ENCODE data around the gene MBNL1. TPM values are rescaled to one million over a fixed set of nuclear protein-coding genes. Genes with fewer than 3 reads are reported as not detected.

Gene MBNL1
- total and polyA plus RNA-seq, 2 of the 4 experiments (the other 2 are of a cell fraction) = 127 to 664 TPM

DNA sequence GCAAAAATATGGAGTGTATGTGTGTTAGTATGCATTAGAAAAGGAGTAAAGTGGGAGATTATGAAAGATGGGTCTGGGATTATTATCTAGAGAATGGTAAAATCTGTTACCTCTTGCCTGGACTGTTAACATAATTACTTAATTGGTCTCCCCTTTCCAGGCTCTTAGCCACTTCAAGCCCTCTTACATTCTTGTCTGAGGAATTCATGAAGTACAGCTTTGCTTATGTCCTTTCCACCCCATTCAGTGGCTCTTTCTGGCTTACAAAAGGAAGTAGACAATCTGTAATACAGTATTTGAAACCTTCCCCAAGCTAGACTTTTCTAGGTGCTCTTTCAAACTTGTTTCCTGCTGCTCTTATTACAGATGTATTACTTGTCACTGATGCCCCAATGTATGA lies 129.8 kb downstream of the MBNL1 start:
- Histone ChIP-seq H2BK20ac (ENCODE audit: low read depth, low read length) (no peak overlapping the region), H3K4me3 (ENCODE audit: insufficient read depth, low read depth, low read length) (no peak overlapping the region), H3K36me3 (ENCODE audit: control insufficient read depth, insufficient read depth, low read length) (peaks cover 5% of the 10 kb centered on the region), H3K9ac (ENCODE audit: low read depth, low read length) (no peak overlapping the region), H4K8ac (ENCODE audit: low read depth in 2 of 2, low read length in 2 of 2) (no peak overlapping the region), H3K18ac (ENCODE audit: low read depth, low read length) (no peak overlapping the region), H3K9me3 (ENCODE audit: control insufficient read depth, insufficient read depth, low read length) (no peaks in the 10 kb centered on the region), H2BK5ac (ENCODE audit: low read depth, low read length, poor library complexity, severe bottlenecking) (peak overlapping the region; percentile 49), H2AK9ac (replicated peaks; ENCODE audit: low read depth, low read length, poor library complexity) (no peak overlapping the region), H3K79me1 (ENCODE audit: low read depth in 1 of 2, low read length in 2 of 2) (peaks cover 10 to 64% of the 10 kb centered on the region in 2 experiments), H3K4ac (ENCODE audit: low read depth, low read length) (no peak overlapping the region), H2BK120ac (ENCODE audit: low read depth, low read length) (no peak overlapping the region), H3K14ac (replicated peaks; ENCODE audit: low read depth, low read length) (peak overlapping the region; percentile 43; the same call in 1 of the 2 replicates), H4K91ac (ENCODE audit: insufficient read depth, low read depth, low read length) (no peak overlapping the region), H4K20me1 (ENCODE audit: insufficient read depth, low read length) (peaks cover 58% of the 10 kb centered on the region), H2AFZ (replicated peaks; ENCODE audit: low read length, poor library complexity) (no peak overlapping the region), H3K4me1 (ENCODE audit: control insufficient read depth, insufficient read depth, low read length) (peaks cover 14% of the 10 kb centered on the region), H2AK5ac (ENCODE audit: low read depth, low read length) (no peak overlapping the region), H3K56ac (ENCODE audit: extremely low read depth, insufficient read depth, low read length) (no peak overlapping the region), H3K4me2 (ENCODE audit: low read depth, low read length) (no peak overlapping the region), H3K9me1 (ENCODE audit: insufficient read depth, low read length) (peaks cover 19% of the 10 kb centered on the region), H4K5ac (ENCODE audit: low read depth, low read length) (no peak overlapping the region), H3K27me3 (ENCODE audit: control insufficient read depth, insufficient read depth, low read length) (no peaks in the 10 kb centered on the region), H2BK15ac (ENCODE audit: low read depth, low read length) (no peak overlapping the region), H3K23ac (ENCODE audit: low read depth, low read length) (peak overlapping the region; percentile 41; the same call in 1 of the 2 replicates), H3K27ac (ENCODE audit: insufficient read depth, low read length) (no peak overlapping the region)
- in situ Hi-C loops (cut with MboI; ENCODE audit: low sequenced_read_pairs) = no loop called here
- no TSS peak for BruUV-seq (replicated peaks)
- DNase-seq (no peak), ATAC-seq (ENCODE audit: low read depth) (no peak)
- dilution Hi-C loops (cut with HindIII; ENCODE audit: low sequenced_read_pairs, unreplicated experiment) = no loop called here
- intact Hi-C loops (cut with micrococcal nuclease) = no loop called here
- TF ChIP-seq CEBPB (IDR thresholded peaks at IDR 0.05; ENCODE audit: low read depth, low read length) = no peak
- TF ChIP-seq MAFK (IDR thresholded peaks at IDR 0.05; ENCODE audit: low read depth, low read length) = no peak
- TF ChIP-seq USF2 (IDR thresholded peaks at IDR 0.05; ENCODE audit: low read depth, low read length) = no peak
- TF ChIP-seq RFX5 (IDR thresholded peaks at IDR 0.05; ENCODE audit: low read depth, low read length) = no peak
- TF ChIP-seq, protein P1, sequence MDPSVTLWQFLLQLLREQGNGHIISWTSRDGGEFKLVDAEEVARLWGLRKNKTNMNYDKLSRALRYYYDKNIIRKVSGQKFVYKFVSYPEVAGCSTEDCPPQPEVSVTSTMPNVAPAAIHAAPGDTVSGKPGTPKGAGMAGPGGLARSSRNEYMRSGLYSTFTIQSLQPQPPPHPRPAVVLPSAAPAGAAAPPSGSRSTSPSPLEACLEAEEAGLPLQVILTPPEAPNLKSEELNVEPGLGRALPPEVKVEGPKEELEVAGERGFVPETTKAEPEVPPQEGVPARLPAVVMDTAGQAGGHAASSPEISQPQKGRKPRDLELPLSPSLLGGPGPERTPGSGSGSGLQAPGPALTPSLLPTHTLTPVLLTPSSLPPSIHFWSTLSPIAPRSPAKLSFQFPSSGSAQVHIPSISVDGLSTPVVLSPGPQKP (IDR thresholded peaks at IDR 0.05; ENCODE audit: borderline replicate concordance, low read depth, low read length) = no peak
- no peak for TF ChIP-seq CTCF (conservative IDR thresholded peaks at IDR 0.05; ENCODE audit: low read depth, low read length)
- no peak for TF ChIP-seq FOS (IDR thresholded peaks at IDR 0.05; ENCODE audit: low read depth, low read length)
- TF ChIP-seq POLR2A (IDR thresholded peaks at IDR 0.05; ENCODE audit: low read depth, low read length) = no peak
- no peak for TF ChIP-seq SMC3 (IDR thresholded peaks at IDR 0.05; ENCODE audit: low read depth, low read length)
- no peak for TF ChIP-seq MAZ (IDR thresholded peaks at IDR 0.05; ENCODE audit: borderline replicate concordance, low read depth, low read length)
- TF ChIP-seq RCOR1 (IDR thresholded peaks at IDR 0.05; ENCODE audit: insufficient replicate concordance, low read length) = no peak
- no peak for TF ChIP-seq BHLHE40 (IDR thresholded peaks at IDR 0.05; ENCODE audit: low read depth, low read length)
- TF ChIP-seq RAD21 (IDR thresholded peaks at IDR 0.05; ENCODE audit: low read length) = no peak
- TF ChIP-seq MXI1 (IDR thresholded peaks at IDR 0.05; ENCODE audit: borderline replicate concordance, low read depth, low read length) = no peak
- no peak for TF ChIP-seq CHD1 (IDR thresholded peaks at IDR 0.05; ENCODE audit: low read depth, low read length)
- no peak for TF ChIP-seq NFE2L2 (IDR thresholded peaks at IDR 0.05; ENCODE audit: low read depth, low read length)
- POLR2A ChIA-PET (ENCODE audit: unreplicated experiment) = no interaction called here
- CTCF ChIA-PET = interaction anchor here (1.1 kb wide), 2 partner anchors 28 to 38 kb away, joined by 4 to 7 read pairs; no protein-coding TSS in a partner anchor
